Endothelial cell of umbilical vein (primary cell): ENCODE data around the gene APCDD1. TPM values are rescaled to one million over a fixed set of nuclear protein-coding genes. Genes with fewer than 3 reads are reported as not detected.

Experiments used
- BruUV-seq: library from RNA; stranded (reverse); fragments of 400-500 nt; replicated peaks from 2 replicates; lab custom pipeline; 2021; lab: Mats Ljungman, UMichigan
- CTCF ChIA-PET: fragments of 300-600, 350-600 bp; sonication (Branson Sonifier 250); formaldehyde crosslinking; loops from one replicate; lab custom pipeline; 2021; ENCODE audit warnings: antibody characterized with exemption, inconsistent platforms; lab: Charles Lee
- POLR2A ChIA-PET: fragments of 300-600, 350-600 bp; sonication (Branson Sonifier 250); formaldehyde crosslinking; loops from one replicate; lab custom pipeline; 2021; ENCODE audit warnings: antibody characterized with exemption, inconsistent platforms; lab: Charles Lee
- DNase-seq: peaks from one replicate; pipeline ENCODE4 v3.0.0-alpha.2; 2011; ENCODE audit warnings: low read depth, low spot score
- FAIRE-seq: peaks from 2 replicates; lab custom pipeline; 2011; peaks lifted over from hg19 to GRCh38; lab: Jason Lieb, UNC
- H2AFZ ChIP-seq: 2 replicates; pipeline ENCODE4 v1.6.0; 2012; ENCODE audit warnings: low read depth, low read length, control low read depth, inconsistent platforms
- H3K27ac ChIP-seq: 2 replicates; pipeline ENCODE4 v1.5.1; 2011; ENCODE audit warnings: low read depth, mild to moderate bottlenecking, control low read depth, low read length, moderate library complexity; ENCODE audit not compliant: insufficient read depth
- H3K27me3 ChIP-seq, 2 experiments: 2 replicates each; pipeline versions ENCODE4 v1.6.0 to v1.6.1; 2011; ENCODE audit warnings: low read length in 2 of 2, mixed read lengths in 1 of 2; ENCODE audit not compliant: control insufficient read depth in 2 of 2, insufficient read depth in 2 of 2
- H3K36me3 ChIP-seq, 2 experiments: 2 replicates in 1 of 2; 3 replicates in 1 of 2; pipeline ENCODE4 v1.5.1; 2011; ENCODE audit warnings: low read length in 2 of 2, mild to moderate bottlenecking in 1 of 2, moderate library complexity in 1 of 2; ENCODE audit not compliant: control insufficient read depth in 2 of 2, insufficient read depth in 2 of 2; ENCODE audit errors: extremely low read depth in 1 of 2
- H3K4me1 ChIP-seq: 3 replicates; pipeline ENCODE4 v1.5.1; 2011; ENCODE audit warnings: mild to moderate bottlenecking, low read length; ENCODE audit not compliant: control insufficient read depth, insufficient read depth; ENCODE audit errors: extremely low read depth
- H3K4me2 ChIP-seq: 2 replicates; pipeline ENCODE4 v1.6.1; 2011; ENCODE audit warnings: low read length, control low read depth, mixed read lengths; ENCODE audit not compliant: insufficient read depth
- H3K4me3 ChIP-seq, 3 experiments: fragments of 200-600 bp in 1 of 3; sonication (generic), shearing (Covaris generic) in 1 of 3; replicated peaks in 1 of 3; 2 replicates each; pipeline ENCODE4 v1.5.1; 2011 to 2016; ENCODE audit warnings: control low read depth in 3 of 3, low read length in 3 of 3, mild to moderate bottlenecking in 2 of 3, inconsistent platforms in 1 of 3, low read depth in 1 of 3, moderate library complexity in 1 of 3; ENCODE audit not compliant: insufficient read depth in 1 of 3
- H3K79me2 ChIP-seq: 2 replicates; pipeline ENCODE4 v1.6.0; 2012; ENCODE audit warnings: low read length, inconsistent platforms; ENCODE audit not compliant: control insufficient read depth, insufficient read depth
- H3K9ac ChIP-seq: replicated peaks from 2 replicates; pipeline ENCODE3; 2011; ENCODE audit warnings: low read length, control low read depth; ENCODE audit not compliant: insufficient read depth; ENCODE audit errors: extremely low read depth
- H3K9me1 ChIP-seq: replicated peaks from 3 replicates; pipeline ENCODE4 v1.6.0; 2011; ENCODE audit warnings: mild to moderate bottlenecking, low read length; ENCODE audit not compliant: control insufficient read depth, insufficient read depth; ENCODE audit errors: extremely low read depth
- H3K9me3 ChIP-seq: replicated peaks from 2 replicates; pipeline ENCODE4 v1.5.1; 2012; ENCODE audit warnings: low read length, inconsistent platforms; ENCODE audit not compliant: control insufficient read depth, insufficient read depth
- H4K20me1 ChIP-seq: replicated peaks from 2 replicates; pipeline ENCODE3; 2011; ENCODE audit warnings: mild to moderate bottlenecking, low read length; ENCODE audit not compliant: control insufficient read depth, insufficient read depth; ENCODE audit errors: extremely low read depth
- CTCF ChIP-seq, 2 donors: IDR thresholded peaks; 1 replicate in 1 of 2; 2 replicates in 1 of 2; pipeline ENCODE4 v1.5.1; 2011; ENCODE audit warnings: low read length in 2 of 2, mild to moderate bottlenecking in 2 of 2, moderate library complexity in 2 of 2, control low read depth in 1 of 2, inconsistent platforms in 1 of 2, low read depth in 1 of 2; ENCODE audit not compliant: insufficient read depth in 1 of 2; ENCODE audit errors: extremely low read depth in 1 of 2
- EZH2 ChIP-seq: IDR thresholded peaks from 2 replicates; pipeline ENCODE4 v1.6.1; 2012; ENCODE audit warnings: borderline replicate concordance, low read depth, mild to moderate bottlenecking, moderate library complexity, low read length, inconsistent platforms; ENCODE audit not compliant: severe bottlenecking
- FOS ChIP-seq: IDR thresholded peaks from 2 replicates; pipeline ENCODE4 v1.6.1; 2011; ENCODE audit warnings: mild to moderate bottlenecking, low read length, moderate library complexity, borderline replicate concordance; ENCODE audit not compliant: insufficient read depth
- GATA2 ChIP-seq: IDR thresholded peaks from 2 replicates; pipeline ENCODE4 v1.7.0; 2011; ENCODE audit warnings: low read depth, mild to moderate bottlenecking, moderate library complexity, mixed read lengths, low read length; ENCODE audit not compliant: insufficient read length, insufficient read depth
- JUN ChIP-seq: IDR thresholded peaks from 2 replicates; pipeline ENCODE4 v1.6.1; 2011; ENCODE audit warnings: borderline replicate concordance, low read depth; ENCODE audit not compliant: insufficient read length, insufficient read depth
- MAX ChIP-seq: IDR thresholded peaks from 2 replicates; pipeline ENCODE4 v1.6.1; 2011; ENCODE audit not compliant: insufficient read depth, insufficient read length
- MYC ChIP-seq: IDR thresholded peaks from one replicate; pipeline ENCODE4 v1.6.1; 2011; ENCODE audit warnings: mild to moderate bottlenecking, low read depth, low read length
- POLR2A ChIP-seq: IDR thresholded peaks from 2 replicates; pipeline ENCODE4 v1.6.1; 2012; ENCODE audit warnings: low read depth, mild to moderate bottlenecking, control low read depth, low read length
- POLR2AphosphoS5 ChIP-seq: IDR thresholded peaks from 2 replicates; pipeline ENCODE4 v1.6.1; 2012; ENCODE audit warnings: low read depth, mild to moderate bottlenecking, control low read depth, low read length, moderate library complexity; ENCODE audit not compliant: insufficient read depth
- dilution Hi-C: fragments of 300-500 bp; cut with MboI; formaldehyde crosslinking; loops from one replicate; pipeline ENCODE4 v1.15.0; 2019; ENCODE audit warnings: low sequenced_read_pairs; ENCODE audit not compliant: extremely low pct_ligation_motif_present
- intact Hi-C: fragments of 100-400 bp; cut with micrococcal nuclease; formaldehyde crosslinking; loops from one replicate; pipeline ENCODE4 v1.10.0; 2022
- polyA plus RNA-seq, 4 experiments: library from polyadenylated mRNA; depleted of rRNA in 3 of 4; stranded (reverse) in 3 of 4; unstranded in 1 of 4; fragments of >200 nt; gene quantifications; 2 replicates each; pipeline versions ENCODE4 v1.2.1 to v1.2.3, GENCODE V29; 2011 to 2012; ENCODE audit warnings: missing spikeins in 1 of 4
- total RNA-seq: library from RNA; stranded (reverse); gene quantifications from 2 replicates; pipeline ENCODE4 v1.2.3, GENCODE V29; 2021

The APCDD1 gene
- total and polyA plus RNA-seq, 2 donors (not counting 3 experiments of a cell fraction or from before 2014, with no cell fraction given), result 0.95 to 1.4 TPM

- Histone ChIP-seq H3K79me2 (no peaks in the 10 kb centered on the region), H3K4me1 (no peaks in the 10 kb centered on the region), H3K27ac (no peak overlapping the region), H3K9ac (no peak overlapping the region), H2AFZ (no peak overlapping the region), H3K9me1 (no peaks in the 10 kb centered on the region), H3K9me3 (no peaks in the 10 kb centered on the region), H4K20me1 (no peaks in the 10 kb centered on the region), H3K36me3 (no peaks in the 10 kb centered on the region), H3K4me3 (no peak overlapping the region), H3K27me3 (peaks cover 2% of the 10 kb centered on the region in 2 experiments), H3K4me2 (no peak overlapping the region)
- no peak for FAIRE-seq
- intact Hi-C loops (no loop called here), dilution Hi-C loops (no loop called here)
- TF ChIP-seq JUN, result no peak
- no peak for TF ChIP-seq GATA2
- TF ChIP-seq POLR2AphosphoS5, result no peak
- no peak for TF ChIP-seq MAX
- TF ChIP-seq EZH2, result no peak
- TF ChIP-seq FOS, result no peak
- no peak for TF ChIP-seq POLR2A
- no peak for TF ChIP-seq MYC
- no peak for TF ChIP-seq CTCF (IDR thresholded peaks at IDR 0.05; ENCODE audit: extremely low read depth in 1 of 2, insufficient read depth in 1 of 2, low read depth in 1 of 2, low read length in 2 of 2)
- DNase-seq, result no peak
- ChIA-PET POLR2A (no interaction called here), CTCF (interaction anchor here (1.0 to 1.3 kb wide), 3 partner anchors 9 to 36 kb away, joined by 3 to 4 read pairs (median 4); no protein-coding TSS in a partner anchor)
- no TSS peak for BruUV-seq
Measured at GRCh38 chr18:10482985-10483949, 28.8 kb downstream of the APCDD1 start.
